Naive thymus-derived CD4-positive, alpha-beta T cell (primary cell): Measurements from ENCODE around the gene DENND5B. TPM values are rescaled to one million over a fixed set of nuclear protein-coding genes. Genes with fewer than 3 reads are reported as not detected.

Experiments used
- ATAC-seq: fragments of 150-1000 bp; cut with Tn5 transposase; 2 replicates; pipeline ENCODE4 v1.10.0; 2021; ENCODE audit warnings: mild to moderate bottlenecking, moderate library complexity
- CTCF ChIA-PET: fragments of 350-600 bp; sonication (Branson Sonifier 250); formaldehyde crosslinking; loops from one replicate; lab custom pipeline; 2021; ENCODE audit warnings: antibody characterized with exemption; lab: Charles Lee
- POLR2A ChIA-PET: fragments of 350-600 bp; sonication (Branson Sonifier 250); formaldehyde crosslinking; loops from one replicate; lab custom pipeline; 2021; ENCODE audit warnings: antibody characterized with exemption, inconsistent platforms; lab: Charles Lee
- DNase-seq, 9 donors: peaks; one replicate each; pipeline versions ENCODE4 v3.0.0 to v3.0.0-alpha.2; 2020 to 2022; ENCODE audit warnings: mixed read lengths in 1 of 9
- H3K27ac ChIP-seq: one replicate; pipeline ENCODE4 v1.7.0; 2013; ENCODE audit warnings: mild to moderate bottlenecking, low read depth, low read length, moderate library complexity
- H3K27me3 ChIP-seq, 2 donors: one replicate each; pipeline ENCODE4 v1.7.0; 2013; ENCODE audit warnings: low read length in 2 of 2, mild to moderate bottlenecking in 2 of 2, moderate library complexity in 2 of 2; ENCODE audit not compliant: control insufficient read depth in 2 of 2, insufficient read depth in 2 of 2
- H3K36me3 ChIP-seq, 3 experiments: 1 replicate in 2 of 3; 2 replicates in 1 of 3; pipeline ENCODE4 v1.7.0; 2013; ENCODE audit warnings: low read length in 3 of 3, mild to moderate bottlenecking in 3 of 3, moderate library complexity in 1 of 3; ENCODE audit not compliant: insufficient read depth in 3 of 3, control insufficient read depth in 2 of 3
- H3K4me1 ChIP-seq, 2 donors: one replicate each; pipeline ENCODE4 v1.7.0; 2013; ENCODE audit warnings: low read length in 2 of 2, mild to moderate bottlenecking in 2 of 2, moderate library complexity in 1 of 2; ENCODE audit not compliant: control insufficient read depth in 2 of 2, insufficient read depth in 2 of 2
- H3K4me3 ChIP-seq: 2 replicates; pipeline ENCODE4 v1.7.0; 2013; ENCODE audit warnings: mild to moderate bottlenecking, low read length
- H3K9me3 ChIP-seq, 3 experiments: 1 replicate in 2 of 3; 2 replicates in 1 of 3; pipeline ENCODE4 v1.7.0; 2013; ENCODE audit warnings: low read length in 3 of 3; ENCODE audit not compliant: control insufficient read depth in 2 of 3
- H3K27ac Mint-ChIP-seq, 9 donors: one replicate each; pipeline ENCODE4 v1.8.0; 2020 to 2022; ENCODE audit warnings: mixed read lengths in 9 of 9, mild to moderate bottlenecking in 8 of 9, moderate library complexity in 5 of 9, inconsistent platforms in 2 of 9
- H3K27me3 Mint-ChIP-seq, 5 donors: one replicate each; pipeline ENCODE4 v1.8.0; 2021 to 2022; ENCODE audit warnings: mixed read lengths in 5 of 5, mild to moderate bottlenecking in 1 of 5
- H3K36me3 Mint-ChIP-seq, 5 donors: one replicate each; pipeline ENCODE4 v1.8.0; 2020 to 2022; ENCODE audit warnings: mixed read lengths in 5 of 5, mild to moderate bottlenecking in 3 of 5, inconsistent platforms in 1 of 5
- H3K4me1 Mint-ChIP-seq, 7 donors: one replicate each; pipeline ENCODE4 v1.8.0; 2020 to 2022; ENCODE audit warnings: mixed read lengths in 7 of 7, mild to moderate bottlenecking in 3 of 7, inconsistent platforms in 1 of 7
- H3K4me3 Mint-ChIP-seq, 10 donors: one replicate each; pipeline ENCODE4 v1.8.0; 2020 to 2022; ENCODE audit warnings: mild to moderate bottlenecking in 10 of 10, mixed read lengths in 10 of 10, moderate library complexity in 6 of 10, inconsistent platforms in 2 of 10
- H3K9me3 Mint-ChIP-seq, 11 donors: one replicate each; pipeline ENCODE4 v1.8.0; 2020 to 2022; ENCODE audit warnings: mixed read lengths in 11 of 11, mild to moderate bottlenecking in 4 of 11, inconsistent platforms in 1 of 11, moderate library complexity in 1 of 11
- intact Hi-C, 2 donors: fragments of 100-400 bp; cut with micrococcal nuclease; formaldehyde crosslinking; loops; one replicate each; pipeline ENCODE4 v1.15.1; 2023
- polyA plus RNA-seq, 2 donors: library from polyadenylated mRNA; unstranded; fragments of 300-500 nt; fragmentation: Illumina TruSeq; gene quantifications; one replicate each; pipeline ENCODE4 v1.2.3, GENCODE V29; 2021
- total RNA-seq, 6 experiments: library from RNA in 5 of 6; stranded (reverse) in 5 of 6; gene quantifications; 1 replicate in 5 of 6; 2 replicates in 1 of 6; pipeline ENCODE4 v1.2.3 and lab custom pipeline; 2021 to 2026

DENND5B gene
- total and polyA plus RNA-seq, 7 experiments from 2014 or later: 0.16 to 1.5 (median 0.29) TPM; not detected in 2

DNA sequence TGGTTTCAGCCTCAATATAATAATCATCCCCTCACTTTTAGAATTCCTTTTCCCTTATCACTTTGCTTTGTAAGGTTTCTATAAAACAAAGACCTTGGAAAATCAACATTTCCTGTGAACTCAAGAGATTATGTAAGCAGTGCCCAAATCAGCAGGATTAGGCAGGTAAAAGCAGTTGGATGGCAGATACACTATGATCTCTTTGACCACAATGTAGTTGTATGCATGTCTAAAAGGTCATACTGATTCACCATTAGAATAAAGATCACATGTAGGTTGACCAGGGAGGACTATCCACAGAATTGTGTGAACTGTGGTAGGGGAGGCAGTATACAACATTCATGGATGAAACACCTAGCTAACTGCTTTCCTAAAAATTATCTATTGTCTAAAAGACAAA lies 57.5 kb downstream of the DENND5B start:
- CTCF ChIA-PET: no interaction called here
- DNase-seq (no peak), ATAC-seq (no peak)
- Mint-ChIP-seq H3K9me3 (peaks cover 0 to under 1% (median 0%) of the 10 kb centered on the region in 11 donors), H3K27ac (no peak overlapping the region), H3K4me1 (no peaks in the 10 kb centered on the region), H3K36me3 (no peaks in the 10 kb centered on the region), H3K27me3 (peaks cover 8 to 38% (median 24%) of the 10 kb centered on the region in 5 donors), H3K4me3 (no peak overlapping the region)
- Histone ChIP-seq H3K36me3 (no peaks in the 10 kb centered on the region), H3K27me3 (no peaks in the 10 kb centered on the region), H3K27ac (no peak overlapping the region), H3K4me3 (no peak overlapping the region), H3K4me1 (no peaks in the 10 kb centered on the region), H3K9me3 (no peaks in the 10 kb centered on the region)
- intact Hi-C loops: no loop called here
- POLR2A ChIA-PET: no interaction called here

DNA sequence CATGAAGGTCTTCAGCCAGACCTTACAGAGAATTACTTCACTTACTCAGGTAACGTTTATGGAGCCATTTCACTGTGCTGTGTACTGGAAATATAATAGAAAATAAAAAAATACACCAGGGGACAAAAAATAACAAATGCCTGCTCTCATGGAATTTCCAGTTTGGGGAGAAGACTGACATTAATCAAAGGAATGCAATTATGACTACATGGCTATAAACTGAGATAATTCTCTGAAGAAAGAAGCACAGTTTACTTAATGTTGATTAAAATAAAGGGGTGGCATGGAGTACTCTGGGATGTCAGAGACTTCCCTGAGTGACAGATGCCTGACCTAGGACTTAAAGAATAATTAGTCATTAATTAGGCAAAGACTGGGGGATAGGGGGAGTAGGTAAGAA lies 59.0 kb downstream of the DENND5B start:
- Mint-ChIP-seq H3K36me3 (no peaks in the 10 kb centered on the region), H3K9me3 (no peaks in the 10 kb centered on the region), H3K27me3 (peaks cover 3 to 30% (median 27%) of the 10 kb centered on the region in 5 donors), H3K27ac (no peak overlapping the region), H3K4me1 (no peaks in the 10 kb centered on the region), H3K4me3 (no peak overlapping the region)
- ATAC-seq (no peak), DNase-seq (no peak)
- intact Hi-C loops: no loop called here
- CTCF ChIA-PET: no interaction called here
- Histone ChIP-seq H3K27me3 (no peaks in the 10 kb centered on the region), H3K27ac (no peak overlapping the region), H3K36me3 (no peaks in the 10 kb centered on the region), H3K4me1 (no peaks in the 10 kb centered on the region), H3K9me3 (no peaks in the 10 kb centered on the region), H3K4me3 (no peak overlapping the region)
- POLR2A ChIA-PET: no interaction called here

DNA sequence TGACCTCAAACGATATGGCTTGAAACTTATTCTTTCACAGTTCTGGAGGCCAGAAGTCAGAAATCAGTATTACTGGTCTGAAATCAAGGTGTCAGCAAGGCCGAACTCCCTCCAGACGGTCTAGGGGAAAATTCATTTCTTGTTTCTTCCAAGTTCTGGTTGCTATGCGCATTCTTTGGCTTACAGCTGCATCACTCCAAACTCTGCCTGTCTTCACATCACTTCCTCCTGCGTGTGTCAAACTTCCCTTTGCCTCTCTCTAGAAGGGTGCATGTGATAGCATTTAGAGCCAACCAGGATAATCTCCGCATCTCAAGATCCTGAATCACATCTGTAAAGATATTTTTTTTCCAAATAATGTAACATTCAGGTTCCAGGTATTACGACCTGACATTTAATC lies 62.8 kb downstream of the DENND5B start:
- ATAC-seq: no peak
- Mint-ChIP-seq H3K4me1 (peaks cover 0 to 1% (median 0%) of the 10 kb centered on the region in 7 donors), H3K4me3 (no peak overlapping the region), H3K36me3 (no peaks in the 10 kb centered on the region), H3K27me3 (peaks cover 0 to 23% (median 12%) of the 10 kb centered on the region in 5 donors), H3K27ac (no peak overlapping the region), H3K9me3 (no peaks in the 10 kb centered on the region)
- Histone ChIP-seq H3K27ac (no peak overlapping the region), H3K36me3 (no peaks in the 10 kb centered on the region), H3K4me1 (no peaks in the 10 kb centered on the region), H3K27me3 (no peaks in the 10 kb centered on the region), H3K4me3 (no peak overlapping the region), H3K9me3 (no peaks in the 10 kb centered on the region)
- ChIA-PET POLR2A (no interaction called here), CTCF (no interaction called here)
- intact Hi-C loops: no loop called here
- DNase-seq: no peak

DNA sequence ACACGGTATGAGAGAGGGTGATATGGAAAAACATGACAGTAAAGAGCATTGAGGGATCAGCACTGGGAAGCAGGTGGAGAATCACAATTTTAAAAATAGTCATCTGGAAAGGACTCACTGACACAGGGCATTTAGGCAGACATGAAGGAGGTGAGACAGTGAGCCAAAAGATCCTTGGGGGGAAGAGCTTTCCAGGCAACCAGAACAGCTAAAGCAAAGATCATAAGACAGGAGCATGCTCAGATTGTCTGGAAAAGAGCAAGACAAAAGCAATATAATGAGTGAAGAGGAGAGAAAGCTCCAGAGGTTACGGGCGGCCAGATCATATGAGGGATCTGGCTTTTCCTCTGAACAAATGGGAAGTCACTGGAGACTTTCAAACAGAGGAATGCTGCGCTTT lies 63.9 kb downstream of the DENND5B start:
- Histone ChIP-seq H3K27ac (no peak overlapping the region), H3K9me3 (no peaks in the 10 kb centered on the region), H3K4me3 (no peak overlapping the region), H3K36me3 (no peaks in the 10 kb centered on the region), H3K27me3 (no peaks in the 10 kb centered on the region), H3K4me1 (no peaks in the 10 kb centered on the region)
- H3K27me3 Mint-ChIP-seq: peaks cover 0 to 22% (median 12%) of the 10 kb centered on the region in 5 donors
- DNase-seq: no peak
- intact Hi-C loops: no loop called here
- H3K4me3 Mint-ChIP-seq: no peak overlapping the region
- H3K36me3 Mint-ChIP-seq: no peaks in the 10 kb centered on the region
- H3K9me3 Mint-ChIP-seq: no peaks in the 10 kb centered on the region
- ATAC-seq: no peak
- ChIA-PET CTCF (no interaction called here), POLR2A (no interaction called here)
- peaks cover 0 to 1% (median 0%) of the 10 kb centered on the region in 7 donors for H3K4me1 Mint-ChIP-seq
- no peak overlapping the region for H3K27ac Mint-ChIP-seq

DNA sequence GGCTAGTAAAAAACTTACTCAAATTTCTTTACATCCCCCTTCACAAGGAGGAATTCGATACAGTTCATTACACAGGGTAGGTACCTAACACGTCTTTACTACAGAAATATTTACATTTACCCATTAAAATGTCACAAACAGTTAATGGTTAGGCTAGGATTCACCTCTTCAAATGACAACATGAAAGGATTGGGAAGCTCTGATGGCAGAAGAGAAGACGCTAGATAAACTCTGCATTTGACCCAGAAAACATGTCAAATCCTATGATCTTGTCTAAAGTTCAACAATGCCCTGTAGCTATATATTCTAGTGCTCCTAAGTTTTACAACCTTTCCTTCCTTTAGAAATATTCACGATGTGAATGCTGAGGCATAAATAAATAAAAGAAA lies 64.8 kb downstream of the DENND5B start:
- peaks cover 0 to 22% (median 12%) of the 10 kb centered on the region in 5 donors for H3K27me3 Mint-ChIP-seq
- no peaks in the 10 kb centered on the region for H3K9me3 Mint-ChIP-seq
- no peaks in the 10 kb centered on the region for H3K36me3 ChIP-seq
- POLR2A ChIA-PET: interaction anchor here (0.6 kb wide), 1 partner anchor 1985 kb away, joined by 4 read pairs; no protein-coding TSS in a partner anchor
- no peaks in the 10 kb centered on the region for H3K36me3 Mint-ChIP-seq
- no peaks in the 10 kb centered on the region for H3K9me3 ChIP-seq
- no peak overlapping the region for H3K4me3 Mint-ChIP-seq
- no peak overlapping the region for H3K27ac Mint-ChIP-seq
- no peak for ATAC-seq
- intact Hi-C loops: no loop called here
- H3K4me1 Mint-ChIP-seq: peaks cover 0 to 3% (median 0%) of the 10 kb centered on the region in 7 donors
- H3K4me1 ChIP-seq: no peaks in the 10 kb centered on the region
- CTCF ChIA-PET: no interaction called here
- H3K4me3 ChIP-seq: no peak overlapping the region
- no peak overlapping the region for H3K27ac ChIP-seq
- DNase-seq: no peak
- no peaks in the 10 kb centered on the region for H3K27me3 ChIP-seq

DNA sequence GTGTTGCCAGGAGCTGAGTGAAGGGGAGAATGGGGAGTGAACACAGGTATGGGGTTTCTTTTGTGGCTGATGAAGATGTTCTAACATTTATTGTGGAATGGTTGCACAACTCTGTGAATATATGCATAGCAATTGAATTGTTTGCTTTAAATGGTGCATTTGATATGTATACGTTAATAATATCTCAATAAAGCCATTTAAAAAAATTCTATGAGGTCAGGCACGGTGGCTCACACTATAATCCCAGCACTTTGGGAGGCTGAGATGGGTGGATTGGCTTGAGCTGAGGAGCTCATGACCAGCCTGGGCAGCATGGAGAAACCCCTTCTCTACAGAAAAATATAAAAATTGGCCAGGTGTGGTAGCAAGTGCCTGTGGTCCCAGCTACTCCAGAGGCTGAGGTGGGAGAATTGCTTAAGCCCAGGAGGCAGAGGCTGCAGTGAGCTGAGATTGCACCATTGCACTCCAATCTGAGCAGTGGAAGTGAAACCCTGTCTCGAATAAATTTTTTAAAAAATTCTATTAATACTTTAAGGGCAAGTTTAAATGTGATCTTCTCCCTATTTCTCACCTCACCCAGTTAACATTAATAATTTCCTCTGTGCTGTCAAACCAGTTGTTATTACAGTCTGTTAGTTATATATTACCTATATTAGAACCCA lies 65.3 kb downstream of the DENND5B start:
- POLR2A ChIA-PET: no interaction called here
- Histone ChIP-seq H3K9me3 (no peaks in the 10 kb centered on the region), H3K27ac (no peak overlapping the region), H3K36me3 (no peaks in the 10 kb centered on the region), H3K27me3 (no peaks in the 10 kb centered on the region), H3K4me3 (no peak overlapping the region), H3K4me1 (no peaks in the 10 kb centered on the region)
- DNase-seq: no peak
- Mint-ChIP-seq H3K4me3 (no peak overlapping the region), H3K9me3 (no peaks in the 10 kb centered on the region), H3K27ac (no peak overlapping the region), H3K27me3 (peaks cover 0 to 22% (median 12%) of the 10 kb centered on the region in 5 donors), H3K36me3 (no peaks in the 10 kb centered on the region), H3K4me1 (peaks cover 0 to 3% (median 0%) of the 10 kb centered on the region in 7 donors)
- no peak for ATAC-seq
- CTCF ChIA-PET: no interaction called here
- intact Hi-C loops: no loop called here
